Progenitor cell of endocrine pancreas (in vitro differentiated cells): ENCODE results near the gene PITPNC1. TPM values are rescaled to one million over a fixed set of nuclear protein-coding genes. Genes with fewer than 3 reads are reported as not detected.
A peak's percentile ranks its signal among the peaks of the same experiment; 100 is the strongest.

Experiments used
- DNase-seq: peaks from one replicate; pipeline ENCODE4 v3.0.0; 2021; ENCODE audit warnings: low spot score; ENCODE audit not compliant: unreplicated experiment
- H3K27ac Mint-ChIP-seq: 2 replicates; pipeline ENCODE4 v1.8.0; 2021; ENCODE audit warnings: mild to moderate bottlenecking, moderate library complexity, mixed read lengths
- H3K27me3 Mint-ChIP-seq: 2 replicates; pipeline ENCODE4 v1.8.0; 2021; ENCODE audit warnings: mixed read lengths
- H3K36me3 Mint-ChIP-seq: 2 replicates; pipeline ENCODE4 v1.8.0; 2022; ENCODE audit warnings: mixed read lengths; ENCODE audit not compliant: insufficient read depth
- H3K4me1 Mint-ChIP-seq: 2 replicates; pipeline ENCODE4 v1.8.0; 2021; ENCODE audit warnings: low read depth, mixed read lengths
- H3K4me3 Mint-ChIP-seq: 2 replicates; pipeline ENCODE4 v1.8.0; 2021; ENCODE audit warnings: low read depth, mild to moderate bottlenecking, moderate library complexity, mixed read lengths
- H3K9me3 Mint-ChIP-seq: 2 replicates; pipeline ENCODE4 v1.8.0; 2021; ENCODE audit warnings: low read depth, mixed read lengths
- CTCF ChIP-seq: fragments of 200-600 bp; sonication (generic); IDR thresholded peaks from one replicate; pipeline ENCODE4 v1.5.0; 2021; ENCODE audit warnings: antibody characterized with exemption, mild to moderate bottlenecking; ENCODE audit not compliant: unreplicated experiment
- total RNA-seq: library from RNA; stranded (reverse); gene quantifications from 2 replicates; pipeline ENCODE4 v1.2.1, GENCODE V29; 2021

The PITPNC1 gene
- total RNA-seq, 1 donor from 2014 or later = 53.2 TPM

GRCh38 chr17:67601897-67602296 lies 224.8 kb downstream of the PITPNC1 start:
- no peak for DNase-seq
- TF ChIP-seq CTCF = no peak
- peaks cover 15% of the 10 kb centered on the region for H3K36me3 Mint-ChIP-seq
- H3K27ac Mint-ChIP-seq = peak overlapping the region; percentile 25
- H3K4me3 Mint-ChIP-seq = no peak overlapping the region
- no peaks in the 10 kb centered on the region for H3K27me3 Mint-ChIP-seq
- peaks cover 13% of the 10 kb centered on the region for H3K9me3 Mint-ChIP-seq
- H3K4me1 Mint-ChIP-seq = peaks cover 13% of the 10 kb centered on the region

GRCh38 chr17:67602444-67602843 lies 225.4 kb downstream of the PITPNC1 start:
- Mint-ChIP-seq H3K9me3 (peaks cover 13% of the 10 kb centered on the region), H3K4me3 (no peak overlapping the region), H3K27ac (no peak overlapping the region), H3K36me3 (peaks cover 15% of the 10 kb centered on the region), H3K4me1 (peaks cover 13% of the 10 kb centered on the region), H3K27me3 (no peaks in the 10 kb centered on the region)
- DNase-seq = no peak
- TF ChIP-seq CTCF = no peak

- H3K27ac Mint-ChIP-seq = no peak overlapping the region
- TF ChIP-seq CTCF = peak; percentile 55
- H3K4me1 Mint-ChIP-seq = peaks cover 13% of the 10 kb centered on the region
- H3K4me3 Mint-ChIP-seq = no peak overlapping the region
- H3K9me3 Mint-ChIP-seq = peaks cover 13% of the 10 kb centered on the region
- H3K27me3 Mint-ChIP-seq = no peaks in the 10 kb centered on the region
- H3K36me3 Mint-ChIP-seq = peaks cover 14% of the 10 kb centered on the region
- peak; percentile 11 for DNase-seq
These were observed 225.9 kb downstream of the PITPNC1 start for GRCh38 chr17:67602974-67603373.

GRCh38 chr17:67605256-67605912 lies 228.3 kb downstream of the PITPNC1 start:
- peaks cover 5% of the 10 kb centered on the region for H3K36me3 Mint-ChIP-seq
- DNase-seq = no peak
- TF ChIP-seq CTCF = no peak
- H3K4me3 Mint-ChIP-seq = no peak overlapping the region
- H3K9me3 Mint-ChIP-seq = peaks cover 1% of the 10 kb centered on the region
- peak overlapping the region; percentile 42 for H3K27ac Mint-ChIP-seq
- H3K4me1 Mint-ChIP-seq = peaks cover 13% of the 10 kb centered on the region
- no peaks in the 10 kb centered on the region for H3K27me3 Mint-ChIP-seq

- no peak for DNase-seq
- no peak for TF ChIP-seq CTCF
- peaks cover 11% of the 10 kb centered on the region for H3K4me1 Mint-ChIP-seq
- H3K27ac Mint-ChIP-seq = no peak overlapping the region
- H3K27me3 Mint-ChIP-seq = no peaks in the 10 kb centered on the region
- H3K36me3 Mint-ChIP-seq = peaks cover 2% of the 10 kb centered on the region
- no peak overlapping the region for H3K4me3 Mint-ChIP-seq
- no peaks in the 10 kb centered on the region for H3K9me3 Mint-ChIP-seq
These were observed 229.4 kb downstream of the PITPNC1 start for GRCh38 chr17:67606471-67606870.
